NB4 (cell line): Measurements from ENCODE around the gene FBXO34.

Source experiments
- POLR2A ChIP-seq: IDR thresholded peaks from 2 replicates; pipeline ENCODE4 v1.6.1; 2011; ENCODE audit warnings: mild to moderate bottlenecking; ENCODE audit not compliant: insufficient read length; ENCODE audit errors: extremely low read depth
- TF ChIP-seq, protein P1 (sequence below): IDR thresholded peaks from one replicate; pipeline ENCODE4 v1.5.1; 2012; ENCODE audit warnings: low read depth, low read length

DNA sequence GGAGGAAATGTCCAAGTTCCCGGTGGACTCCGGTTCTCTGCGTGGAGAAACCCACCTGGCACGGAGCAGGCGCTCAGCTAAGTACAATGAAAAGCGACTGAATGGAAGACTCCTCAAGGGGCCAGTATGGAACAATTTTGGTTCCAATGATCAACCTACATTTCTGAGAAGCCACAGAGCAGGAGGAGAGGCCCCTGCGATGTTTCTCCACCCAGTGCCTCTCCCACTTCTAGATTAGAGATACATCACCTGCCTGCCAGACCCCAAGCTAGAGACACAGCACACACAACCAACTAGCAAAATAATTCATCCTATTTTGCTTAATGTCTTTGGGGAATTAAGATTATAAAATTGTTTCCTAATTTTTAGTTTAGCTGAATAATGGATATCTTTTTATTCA, 101.6 kb downstream of the FBXO34 start:
- TF ChIP-seq, protein P1, sequence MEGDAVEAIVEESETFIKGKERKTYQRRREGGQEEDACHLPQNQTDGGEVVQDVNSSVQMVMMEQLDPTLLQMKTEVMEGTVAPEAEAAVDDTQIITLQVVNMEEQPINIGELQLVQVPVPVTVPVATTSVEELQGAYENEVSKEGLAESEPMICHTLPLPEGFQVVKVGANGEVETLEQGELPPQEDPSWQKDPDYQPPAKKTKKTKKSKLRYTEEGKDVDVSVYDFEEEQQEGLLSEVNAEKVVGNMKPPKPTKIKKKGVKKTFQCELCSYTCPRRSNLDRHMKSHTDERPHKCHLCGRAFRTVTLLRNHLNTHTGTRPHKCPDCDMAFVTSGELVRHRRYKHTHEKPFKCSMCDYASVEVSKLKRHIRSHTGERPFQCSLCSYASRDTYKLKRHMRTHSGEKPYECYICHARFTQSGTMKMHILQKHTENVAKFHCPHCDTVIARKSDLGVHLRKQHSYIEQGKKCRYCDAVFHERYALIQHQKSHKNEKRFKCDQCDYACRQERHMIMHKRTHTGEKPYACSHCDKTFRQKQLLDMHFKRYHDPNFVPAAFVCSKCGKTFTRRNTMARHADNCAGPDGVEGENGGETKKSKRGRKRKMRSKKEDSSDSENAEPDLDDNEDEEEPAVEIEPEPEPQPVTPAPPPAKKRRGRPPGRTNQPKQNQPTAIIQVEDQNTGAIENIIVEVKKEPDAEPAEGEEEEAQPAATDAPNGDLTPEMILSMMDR: no peak
- TF ChIP-seq POLR2A: no peak
